ENCODE results near the gene IL20RB.
"Not testable (repeated sequence)": the region's sequence is repeated elsewhere in the genome, so short reads cannot be mapped to it uniquely, and the experiment has no call there.

The IL20RB gene

DNA sequence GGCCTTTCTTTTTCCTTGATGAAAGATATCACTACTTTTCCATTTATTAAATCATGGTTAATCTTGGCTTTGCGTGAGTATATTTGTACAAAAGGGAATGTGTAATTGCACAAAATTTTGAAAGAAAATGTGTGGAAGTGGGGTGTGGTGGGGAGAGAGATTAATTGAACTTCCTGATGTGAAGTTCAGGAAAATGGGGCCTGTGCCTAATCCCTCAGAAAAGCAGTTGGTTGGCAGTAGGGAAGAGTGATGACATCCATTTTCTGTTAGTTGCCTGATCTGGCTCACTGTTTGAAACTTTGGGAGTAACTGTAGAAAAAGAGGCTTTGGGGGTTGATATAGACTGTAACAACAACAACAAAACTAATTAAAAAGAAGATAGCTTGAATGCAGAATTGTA is 10.8 kb upstream of the IL20RB start:
- no peak for DNase-seq (ENCODE audit: low spot score)

DNA sequence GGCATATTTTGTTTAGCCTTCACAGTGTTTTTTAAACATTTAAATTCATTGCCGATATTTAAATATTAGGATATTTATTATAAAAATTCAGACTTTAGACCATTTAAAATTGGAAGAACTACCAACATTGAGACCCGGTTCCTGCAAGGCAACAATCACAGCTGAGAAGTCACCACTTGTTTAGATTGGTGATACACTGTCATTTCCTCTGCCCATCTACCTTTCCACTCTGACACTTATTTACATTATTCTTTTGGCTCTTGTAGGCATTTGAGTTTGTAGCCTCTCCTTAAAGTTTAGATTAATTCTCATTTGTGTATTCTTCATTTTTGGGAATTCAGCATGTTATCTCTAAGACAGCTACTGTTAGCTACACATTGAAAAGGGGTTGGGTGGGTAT is 10.3 kb upstream of the IL20RB start:
- no peak for DNase-seq (ENCODE audit: low spot score)

DNA sequence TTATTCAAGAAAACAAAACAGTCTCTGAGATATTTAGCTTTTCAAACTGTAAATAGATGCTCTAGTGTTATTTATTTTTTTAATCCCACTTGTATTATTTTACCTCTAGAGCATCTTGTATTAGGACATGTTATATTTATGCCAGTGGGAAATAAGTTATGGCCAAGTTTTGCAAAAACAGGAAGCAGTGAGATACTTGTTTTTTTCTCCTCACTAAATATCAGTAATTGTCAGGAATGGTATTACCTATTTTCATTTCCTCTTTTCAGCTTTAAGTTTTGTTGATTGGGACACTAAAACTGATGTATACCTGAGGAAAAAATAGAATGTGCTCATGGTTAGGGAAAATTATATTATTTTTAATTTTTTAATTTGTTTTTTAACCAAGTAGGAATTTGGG is 8.6 kb upstream of the IL20RB start:
- DNase-seq (ENCODE audit: low spot score) = no peak

DNA sequence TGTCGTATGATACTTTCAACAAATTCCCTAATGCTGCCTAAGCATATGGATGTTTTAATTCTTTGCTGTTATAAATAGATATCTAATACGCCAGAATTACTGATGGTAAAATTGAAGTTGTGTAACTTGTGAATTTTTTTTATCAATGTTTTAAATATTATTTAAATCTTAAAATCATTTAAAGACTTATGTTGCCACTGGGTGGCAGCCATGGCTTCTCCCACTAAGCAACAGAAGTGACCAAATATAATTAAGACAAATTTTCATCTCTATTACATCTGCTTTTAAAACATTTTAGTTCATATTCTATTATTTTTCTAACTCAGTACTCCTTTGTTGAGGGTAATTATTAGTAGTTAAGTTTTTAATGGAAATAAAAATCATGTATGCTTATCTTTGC is 8.1 kb upstream of the IL20RB start:
- no peak for DNase-seq (ENCODE audit: low spot score)

- DNase-seq (ENCODE audit: low spot score) = no peak
Measured at GRCh38 chr3:136950623-136951022, 7.2 kb upstream of the IL20RB start.

DNA sequence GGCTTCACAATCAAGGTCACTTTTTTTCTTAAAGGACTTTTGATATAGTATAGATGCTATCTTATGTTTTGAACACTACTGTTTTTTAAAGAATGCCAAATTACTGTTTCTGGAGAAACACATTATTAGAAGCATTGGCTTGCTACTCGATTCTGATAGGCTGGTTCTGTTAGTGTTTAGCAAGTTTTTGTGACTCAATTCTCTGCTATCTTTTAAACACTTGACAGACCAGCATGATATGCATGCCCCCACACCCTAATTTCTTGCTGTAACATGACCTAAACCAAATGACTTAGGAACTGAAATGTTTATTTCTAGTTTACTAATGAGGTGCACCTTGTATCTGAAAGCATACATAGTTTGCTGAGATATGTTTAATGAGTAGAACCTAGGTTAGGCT is 5.5 kb upstream of the IL20RB start:
- peak; percentile 37 for DNase-seq (ENCODE audit: low spot score)

- DNase-seq (ENCODE audit: low spot score) = no peak
Measured at GRCh38 chr3:136954251-136954650, 3.5 kb upstream of the IL20RB start.

DNA sequence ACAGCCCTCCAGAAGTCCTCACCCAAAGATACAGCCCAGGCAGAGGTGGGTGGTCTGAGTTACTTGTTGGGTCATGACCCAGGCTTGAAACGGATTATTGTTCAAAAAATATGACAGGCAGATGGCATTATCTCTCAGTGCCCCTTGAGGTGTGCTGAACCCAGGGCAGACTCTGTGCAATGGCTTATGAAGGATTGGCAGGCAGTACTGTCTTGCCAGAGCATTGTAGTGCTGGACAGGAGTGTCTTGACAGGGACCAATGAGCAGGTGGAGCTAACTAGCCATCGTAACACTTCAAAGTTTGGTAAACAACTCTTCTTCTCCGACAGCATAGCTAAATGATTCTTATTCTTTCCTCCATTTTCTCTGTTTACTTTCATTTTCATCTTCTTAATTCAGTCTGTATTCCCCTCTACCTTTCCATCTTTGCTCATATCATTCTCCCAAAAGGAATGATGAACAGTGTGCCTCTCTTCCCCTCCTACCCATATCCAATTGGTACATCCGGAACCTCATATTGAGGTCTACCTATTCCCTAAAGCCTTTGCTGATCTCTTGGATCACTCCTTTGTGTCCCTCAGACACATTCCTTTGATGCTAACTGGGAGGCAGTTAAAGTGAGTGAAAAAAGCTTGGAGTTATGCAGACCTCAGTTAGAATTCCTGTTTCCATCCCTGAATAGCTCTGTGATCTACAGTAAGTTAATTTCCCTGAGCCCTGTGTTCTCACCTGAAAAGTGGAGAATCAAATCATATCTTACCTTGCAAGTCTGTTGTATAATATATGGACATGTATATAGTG is 2.6 kb upstream of the IL20RB start:
- DNase-seq (ENCODE audit: low spot score) = no peak

- DNase-seq (ENCODE audit: low spot score) = peak; percentile 76
Measured at GRCh38 chr3:136955813-136956212, 2.0 kb upstream of the IL20RB start.

DNA sequence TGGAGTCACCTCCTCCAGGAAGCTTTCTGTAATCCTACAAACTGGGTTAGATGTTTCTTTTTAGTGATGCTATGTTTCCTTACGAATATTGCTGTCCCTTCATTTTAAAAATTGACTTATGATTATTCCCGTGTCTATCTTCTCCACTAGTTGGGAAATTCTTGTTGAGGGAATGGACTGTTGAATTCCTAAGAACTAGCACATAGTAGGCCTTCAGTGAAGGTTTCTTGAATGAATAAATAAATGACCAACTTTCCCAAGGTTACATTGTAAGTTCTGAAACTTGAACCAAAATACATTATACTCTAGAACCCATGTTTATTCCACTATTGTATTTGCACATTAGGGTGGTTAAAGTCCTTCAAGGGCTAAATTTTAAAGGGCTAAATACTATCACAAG is 812 bp upstream of the IL20RB start:
- DNase-seq (ENCODE audit: low spot score) = no peak

- DNase-seq (ENCODE audit: low spot score) = no peak
Measured at GRCh38 chr3:136958939-136959338, 1.2 kb downstream of the IL20RB start.

DNA sequence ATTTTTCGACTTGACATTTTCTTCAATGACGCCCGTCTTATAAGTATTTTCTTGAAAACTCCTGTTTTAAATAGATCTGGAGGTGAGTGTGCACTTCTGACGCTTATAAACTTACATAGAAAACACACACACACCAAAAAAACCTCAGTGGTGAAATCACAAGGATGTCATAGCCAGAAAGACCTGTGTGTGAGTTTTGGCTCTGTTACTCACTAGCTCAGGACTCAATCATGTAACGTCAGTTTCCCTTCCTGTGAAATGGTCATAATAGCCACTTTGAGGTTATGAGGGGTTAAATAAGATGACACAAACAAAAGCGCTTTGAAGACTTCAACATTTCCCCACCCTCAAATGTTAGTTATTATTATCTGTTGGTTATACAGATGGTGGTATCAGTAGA is 1.8 kb downstream of the IL20RB start:
- DNase-seq (ENCODE audit: low spot score) = no peak

DNA sequence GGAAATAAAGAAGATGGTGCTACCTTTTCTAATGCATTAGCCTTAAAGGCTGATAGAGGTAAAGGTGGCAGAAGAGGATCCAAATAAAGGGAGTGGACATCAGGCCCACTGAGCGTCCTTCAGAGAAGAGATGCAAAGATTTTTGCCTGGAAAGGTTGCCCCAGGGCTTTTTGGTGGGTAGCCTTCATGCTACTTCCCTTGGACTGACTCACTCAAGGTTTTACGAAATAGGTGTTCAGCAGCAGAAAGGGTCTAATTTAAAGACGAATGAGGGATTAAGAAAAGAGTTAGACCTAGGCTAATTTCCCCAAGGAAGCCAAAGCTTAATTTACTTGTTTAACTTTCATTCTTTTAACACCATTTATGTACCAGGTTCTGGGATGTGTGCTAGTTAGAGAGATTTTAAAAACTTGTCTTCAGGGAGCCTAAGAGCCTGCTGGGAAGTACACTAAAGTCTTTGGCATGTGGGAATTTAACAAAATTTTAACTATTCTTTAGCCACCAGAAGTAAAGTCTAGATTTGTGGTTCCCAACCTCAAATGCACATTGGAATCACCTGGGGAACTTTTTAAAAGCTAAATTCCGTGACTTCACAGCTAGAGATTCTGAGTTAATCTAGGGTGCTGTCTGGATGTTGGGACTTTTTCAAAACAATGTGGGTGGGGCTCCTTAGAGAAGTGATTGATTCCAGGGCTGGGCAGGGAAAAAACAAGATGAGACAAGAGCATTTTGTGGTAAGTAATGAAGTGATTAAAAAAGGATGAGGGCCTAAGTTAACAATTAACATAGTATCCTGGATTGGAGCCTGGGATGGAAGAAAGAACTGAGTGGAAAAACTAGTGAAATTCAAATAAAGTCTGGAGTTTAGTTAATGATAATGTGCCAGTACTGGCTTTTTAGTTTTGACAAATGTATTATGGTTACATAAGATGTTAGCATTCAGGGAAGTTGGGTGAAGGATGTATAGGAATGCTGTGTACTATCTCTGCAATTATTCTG is 3.4 kb downstream of the IL20RB start:
- DNase-seq (ENCODE audit: low spot score) = no peak

DNA sequence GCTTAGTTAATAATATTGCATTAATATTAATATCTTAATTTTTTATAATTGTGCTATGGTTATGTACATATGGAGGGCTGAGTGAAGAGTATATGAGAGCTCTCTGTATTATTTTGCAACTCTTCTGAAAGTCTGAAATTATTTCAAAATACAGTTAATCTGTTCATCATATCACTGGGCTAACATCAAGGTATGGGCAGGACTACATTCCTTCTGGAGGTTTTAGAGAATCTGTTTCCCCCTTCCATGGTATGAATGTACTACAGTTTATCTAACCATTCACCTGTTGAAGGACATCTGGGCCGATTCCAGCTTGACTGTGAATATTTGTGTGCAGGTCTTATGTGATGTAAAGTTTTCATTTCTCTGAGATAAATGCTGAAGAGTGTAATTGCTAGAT is 5.1 kb downstream of the IL20RB start:
- DNase-seq (ENCODE audit: low spot score) = no peak

- DNase-seq (ENCODE audit: low spot score) = not testable (repeated sequence)
Measured at GRCh38 chr3:136969539-136969938, 11.8 kb downstream of the IL20RB start.

- DNase-seq (ENCODE audit: low spot score) = no peak
Measured at GRCh38 chr3:136973352-136973751, 15.6 kb downstream of the IL20RB start.

- no peak for DNase-seq (ENCODE audit: low spot score)
Measured at GRCh38 chr3:136974670-136975069, 16.9 kb downstream of the IL20RB start.

- no peak for DNase-seq (ENCODE audit: low spot score)
Measured at GRCh38 chr3:136979204-136979603, 21.4 kb downstream of the IL20RB start.

- peak; percentile 39 for DNase-seq (ENCODE audit: low spot score)
Measured at GRCh38 chr3:136979684-136980083, 21.9 kb downstream of the IL20RB start.

- DNase-seq (ENCODE audit: low spot score) = no peak
Measured at GRCh38 chr3:136982033-136982432, 24.2 kb downstream of the IL20RB start.

DNA sequence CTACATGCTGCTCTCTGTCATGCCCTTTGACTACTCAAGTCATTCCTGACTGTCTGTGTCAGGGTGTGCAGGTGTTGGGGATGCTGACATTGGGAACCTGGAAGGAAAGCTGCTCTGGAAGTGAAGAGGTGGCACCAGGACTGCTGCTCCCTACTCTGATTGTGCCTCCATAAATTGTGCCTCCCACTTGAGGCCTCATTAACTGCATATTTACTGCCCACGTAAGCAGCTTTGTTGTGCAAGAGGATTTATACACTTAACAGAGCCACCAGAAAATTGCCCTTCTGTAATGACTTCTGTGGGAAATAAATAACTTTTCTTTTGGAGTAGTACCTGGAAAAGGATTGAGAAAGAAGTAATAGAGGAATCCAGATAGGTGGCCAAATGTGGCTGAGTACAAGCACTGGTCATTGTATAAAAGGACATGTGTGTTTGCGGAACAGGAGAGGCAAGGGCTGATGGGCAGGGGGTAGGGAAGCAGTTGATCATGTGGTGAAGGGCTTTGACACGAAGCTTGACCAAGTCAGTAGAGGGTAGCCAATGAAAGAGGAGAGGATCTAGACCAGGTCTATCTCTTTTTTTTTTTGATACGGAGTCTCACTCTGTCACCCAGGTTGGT is 24.8 kb downstream of the IL20RB start:
- DNase-seq (ENCODE audit: low spot score) = no peak

GRCh38 chr3:136984837-136985236 is 27.1 kb downstream of the IL20RB start:
- DNase-seq (ENCODE audit: low spot score) = no peak

Measured in AG08396 (cell line).